Keratinocyte (primary cell): ENCODE data around the gene LPO. TPM values are rescaled to one million over a fixed set of nuclear protein-coding genes. Genes with fewer than 3 reads are reported as not detected.

Experiments
- DNase-seq: peaks from one replicate; pipeline ENCODE4 v3.0.0-alpha.2; 2011; ENCODE audit warnings: low read depth, missing footprints, low spot score
- FAIRE-seq: peaks from 2 replicates; lab custom pipeline; 2011; peaks lifted over from hg19 to GRCh38; lab: Jason Lieb, UNC
- H2AFZ ChIP-seq: 2 replicates; pipeline ENCODE4 v1.6.0; 2012; ENCODE audit warnings: low read length, control low read depth, inconsistent platforms; ENCODE audit not compliant: control insufficient read depth
- H3K27ac ChIP-seq: 2 replicates; pipeline ENCODE4 v1.5.1; 2011; ENCODE audit warnings: low read length; ENCODE audit not compliant: control insufficient read depth, insufficient read depth
- H3K27me3 ChIP-seq: 3 replicates; pipeline ENCODE4 v1.6.0; 2011; ENCODE audit warnings: low read length; ENCODE audit not compliant: control insufficient read depth, insufficient read depth; ENCODE audit errors: extremely low read depth
- H3K36me3 ChIP-seq, 2 experiments: 2 replicates in 1 of 2; 3 replicates in 1 of 2; pipeline ENCODE4 v1.5.1; 2011; ENCODE audit warnings: low read length in 2 of 2, mild to moderate bottlenecking in 1 of 2; ENCODE audit not compliant: control insufficient read depth in 2 of 2, insufficient read depth in 2 of 2; ENCODE audit errors: extremely low read depth in 1 of 2
- H3K4me1 ChIP-seq: 3 replicates; pipeline ENCODE4 v1.5.1; 2011; ENCODE audit warnings: low read length; ENCODE audit not compliant: control insufficient read depth, insufficient read depth; ENCODE audit errors: extremely low read depth
- H3K4me2 ChIP-seq: 3 replicates; pipeline ENCODE4 v1.6.0; 2011; ENCODE audit warnings: low read depth, low read length; ENCODE audit not compliant: control insufficient read depth, insufficient read depth; ENCODE audit errors: extremely low read depth
- H3K4me3 ChIP-seq, 3 experiments: fragments of 200-600 bp in 1 of 3; sonication (generic) in 1 of 3; 2 replicates in 2 of 3; 3 replicates in 1 of 3; pipeline ENCODE4 v1.5.1; 2011 to 2016; ENCODE audit warnings: low read length in 3 of 3, mild to moderate bottlenecking in 3 of 3, control low read depth in 2 of 3, inconsistent platforms in 1 of 3, low read depth in 1 of 3, mixed read lengths in 1 of 3, mixed run types in 1 of 3, moderate library complexity in 1 of 3; ENCODE audit not compliant: control insufficient read depth in 2 of 3, insufficient read depth in 2 of 3; ENCODE audit errors: extremely low read depth in 1 of 3
- H3K79me2 ChIP-seq: 2 replicates; pipeline ENCODE4 v1.6.0; 2012; ENCODE audit warnings: low read length; ENCODE audit not compliant: control insufficient read depth, insufficient read depth
- H3K9ac ChIP-seq: 3 replicates; pipeline ENCODE4 v1.6.0; 2011; ENCODE audit warnings: low read length; ENCODE audit not compliant: control insufficient read depth, insufficient read depth; ENCODE audit errors: extremely low read depth
- H3K9me1 ChIP-seq: 3 replicates; pipeline ENCODE4 v1.6.0; 2011; ENCODE audit warnings: low read length; ENCODE audit not compliant: control insufficient read depth, insufficient read depth; ENCODE audit errors: extremely low read depth
- H3K9me3 ChIP-seq: 2 replicates; pipeline ENCODE4 v1.5.1; 2012; ENCODE audit warnings: low read depth, low read length; ENCODE audit not compliant: control insufficient read depth
- H4K20me1 ChIP-seq: 3 replicates; pipeline ENCODE4 v1.6.0; 2011; ENCODE audit warnings: low read length; ENCODE audit not compliant: control insufficient read depth, insufficient read depth; ENCODE audit errors: extremely low read depth
- CTCF ChIP-seq, 3 experiments: IDR thresholded peaks in 1 of 3; conservative IDR thresholded peaks in 1 of 3; optimal IDR thresholded peaks in 1 of 3; 2 replicates in 2 of 3; 3 replicates in 1 of 3; pipeline versions ENCODE3 to v1.5.1; 2011; ENCODE audit warnings: low read length in 3 of 3, mild to moderate bottlenecking in 3 of 3, moderate library complexity in 2 of 3, control low read depth in 1 of 3, inconsistent platforms in 1 of 3; ENCODE audit not compliant: insufficient read depth in 2 of 3; ENCODE audit errors: extremely low read depth in 1 of 3
- EZH2 ChIP-seq: IDR thresholded peaks from one replicate; pipeline ENCODE4 v1.6.1; 2012; ENCODE audit warnings: inconsistent platforms, mild to moderate bottlenecking, low read length, moderate library complexity
- dilution Hi-C: fragments of 300-500 bp; cut with MboI; formaldehyde crosslinking; loops from one replicate; pipeline ENCODE4 v1.7.0; 2020; ENCODE audit warnings: low sequenced_read_pairs; ENCODE audit not compliant: extremely low pct_ligation_motif_present
- polyA plus RNA-seq, 5 experiments: library from polyadenylated mRNA; depleted of rRNA in 3 of 5; stranded (reverse) in 3 of 5; stranded (forward) in 1 of 5; unstranded in 1 of 5; fragments of >200 nt; gene quantifications; 1 replicate in 1 of 5; 2 replicates in 3 of 5; 3 replicates in 1 of 5; pipeline versions ENCODE4 v1.2.1 to v1.2.3, GENCODE V29; 2011 to 2012; ENCODE audit warnings: missing spikeins in 2 of 5, low read depth in 1 of 5, low replicate concordance in 1 of 5

Gene LPO
- polyA plus RNA-seq, 1 donor (not counting 4 experiments of a cell fraction or from before 2014, with no cell fraction given) = not detected

GRCh38 chr17:58205936-58206335 is 32.4 kb upstream of the LPO start:
- Histone ChIP-seq H3K4me3 (no peak overlapping the region), H3K27ac (no peak overlapping the region), H4K20me1 (no peaks in the 10 kb centered on the region), H3K9ac (no peak overlapping the region), H3K4me2 (no peak overlapping the region), H3K4me1 (no peaks in the 10 kb centered on the region), H3K79me2 (no peaks in the 10 kb centered on the region), H3K36me3 (peaks cover 7 to 9% of the 10 kb centered on the region in 2 experiments), H3K9me1 (no peaks in the 10 kb centered on the region), H2AFZ (no peak overlapping the region), H3K27me3 (no peaks in the 10 kb centered on the region), H3K9me3 (no peaks in the 10 kb centered on the region)
- TF ChIP-seq CTCF (optimal IDR thresholded peaks at IDR 0.05 in 1 of 3, IDR thresholded peaks at IDR 0.05 in 1 of 3, conservative IDR thresholded peaks at IDR 0.05 in 1 of 3; ENCODE audit: extremely low read depth in 1 of 3, insufficient read depth in 2 of 3, low read length in 3 of 3) (no peak), EZH2 (no peak)
- dilution Hi-C loops = no loop called here
- FAIRE-seq (no peak), DNase-seq (no peak)

GRCh38 chr17:58207451-58207850 is 30.9 kb upstream of the LPO start:
- H3K4me1 ChIP-seq = no peaks in the 10 kb centered on the region
- no peaks in the 10 kb centered on the region for H4K20me1 ChIP-seq
- FAIRE-seq (no peak), DNase-seq (no peak)
- H3K9ac ChIP-seq = no peak overlapping the region
- no peaks in the 10 kb centered on the region for H3K79me2 ChIP-seq
- no peak overlapping the region for H2AFZ ChIP-seq
- no peaks in the 10 kb centered on the region for H3K27me3 ChIP-seq
- H3K9me3 ChIP-seq = no peaks in the 10 kb centered on the region
- no peaks in the 10 kb centered on the region for H3K9me1 ChIP-seq
- H3K4me3 ChIP-seq = no peak overlapping the region
- no peak overlapping the region for H3K4me2 ChIP-seq
- no peak overlapping the region for H3K27ac ChIP-seq
- TF ChIP-seq CTCF (optimal IDR thresholded peaks at IDR 0.05 in 1 of 3, IDR thresholded peaks at IDR 0.05 in 1 of 3, conservative IDR thresholded peaks at IDR 0.05 in 1 of 3; ENCODE audit: extremely low read depth in 1 of 3, insufficient read depth in 2 of 3, low read length in 3 of 3) (no peak), EZH2 (no peak)
- dilution Hi-C loops = no loop called here
- peaks cover 12% of the 10 kb centered on the region in 2 experiments for H3K36me3 ChIP-seq
